IMR-90 (cell line): ENCODE measurements around the gene THBS4. TPM values are rescaled to one million over a fixed set of nuclear protein-coding genes. Genes with fewer than 3 reads are reported as not detected.

Source experiments
- ATAC-seq: fragments of 200-7000 bp; cut with Tn5 transposase; 2 replicates; pipeline ENCODE4 v1.9.1; 2020; ENCODE audit warnings: low read depth, mild to moderate bottlenecking, moderate library complexity
- BruUV-seq: library from RNA; stranded (reverse); fragments of 400-500 nt; replicated peaks from 2 replicates; lab custom pipeline; 2021; lab: Mats Ljungman, UMichigan
- CTCF ChIA-PET: fragments of 300-600 bp; formaldehyde crosslinking; extraction: SDS; loops from one replicate; lab custom pipeline; 2021; ENCODE audit warnings: antibody characterized with exemption; lab: Yijun Ruan, JAX
- POLR2A ChIA-PET: fragments of 300-600 bp; sonication (Branson Sonifier 250); formaldehyde crosslinking; loops from one replicate; lab custom pipeline; 2022; ENCODE audit warnings: antibody characterized with exemption; ENCODE audit not compliant: unreplicated experiment; lab: Charles Lee
- DNase-seq: peaks from one replicate; pipeline ENCODE4 v3.0.0; 2013
- H2AFZ ChIP-seq: replicated peaks from 2 replicates; pipeline ENCODE3; 2013; ENCODE audit warnings: low read length, mild to moderate bottlenecking; ENCODE audit not compliant: poor library complexity
- H2AK5ac ChIP-seq: 2 replicates; pipeline ENCODE4 v1.6.1; 2013; ENCODE audit warnings: low read depth, low read length, inconsistent platforms
- H2AK9ac ChIP-seq: replicated peaks from 2 replicates; pipeline ENCODE3; 2013; ENCODE audit warnings: mild to moderate bottlenecking, low read depth, low read length, moderate library complexity; ENCODE audit not compliant: poor library complexity
- H2BK120ac ChIP-seq: 2 replicates; pipeline ENCODE4 v1.6.1; 2013; ENCODE audit warnings: low read depth, low read length, inconsistent platforms
- H2BK15ac ChIP-seq: 3 replicates; pipeline ENCODE4 v1.6.1; 2013; ENCODE audit warnings: low read depth, low read length, inconsistent platforms
- H2BK20ac ChIP-seq: 2 replicates; pipeline ENCODE4 v1.6.1; 2013; ENCODE audit warnings: low read depth, mild to moderate bottlenecking, inconsistent platforms, low read length, moderate library complexity
- H2BK5ac ChIP-seq: 2 replicates; pipeline ENCODE4 v1.6.1; 2013; ENCODE audit warnings: mild to moderate bottlenecking, low read depth, low read length, inconsistent platforms; ENCODE audit not compliant: poor library complexity, severe bottlenecking
- H3K14ac ChIP-seq: replicated peaks from 2 replicates; pipeline ENCODE4 v1.6.1; 2013; ENCODE audit warnings: low read depth, low read length, inconsistent platforms
- H3K18ac ChIP-seq: 2 replicates; pipeline ENCODE4 v1.6.1; 2013; ENCODE audit warnings: low read depth, low read length, control low read depth
- H3K23ac ChIP-seq: 2 replicates; pipeline ENCODE4 v1.6.1; 2013; ENCODE audit warnings: low read depth, low read length, inconsistent platforms
- H3K27ac ChIP-seq: 2 replicates; pipeline ENCODE4 v1.5.1; 2013; ENCODE audit warnings: mild to moderate bottlenecking, control low read depth, low read length; ENCODE audit not compliant: insufficient read depth
- H3K27me3 ChIP-seq: 2 replicates; pipeline ENCODE4 v1.6.1; 2013; ENCODE audit warnings: low read length; ENCODE audit not compliant: control insufficient read depth, insufficient read depth
- H3K36me3 ChIP-seq: 2 replicates; pipeline ENCODE4 v1.6.1; 2013; ENCODE audit warnings: low read length, mixed read lengths; ENCODE audit not compliant: control insufficient read depth, insufficient read depth
- H3K4ac ChIP-seq: 2 replicates; pipeline ENCODE4 v1.6.1; 2013; ENCODE audit warnings: low read depth, low read length, inconsistent platforms
- H3K4me1 ChIP-seq: 2 replicates; pipeline ENCODE4 v1.6.1; 2013; ENCODE audit warnings: low read length, mixed read lengths; ENCODE audit not compliant: control insufficient read depth, insufficient read depth
- H3K4me2 ChIP-seq: 2 replicates; pipeline ENCODE4 v1.6.1; 2013; ENCODE audit warnings: low read depth, mild to moderate bottlenecking, control low read depth, low read length, moderate library complexity
- H3K4me3 ChIP-seq: 2 replicates; pipeline ENCODE4 v1.5.1; 2013; ENCODE audit warnings: low read depth, mild to moderate bottlenecking, control low read depth, low read length, moderate library complexity; ENCODE audit not compliant: insufficient read depth
- H3K56ac ChIP-seq: 2 replicates; pipeline ENCODE4 v1.6.1; 2013; ENCODE audit warnings: low read length, inconsistent platforms; ENCODE audit not compliant: insufficient read depth; ENCODE audit errors: extremely low read depth
- H3K79me1 ChIP-seq, 2 experiments: 2 replicates each; pipeline ENCODE4 v1.6.1; 2013; ENCODE audit warnings: low read length in 2 of 2, inconsistent platforms in 1 of 2, low read depth in 1 of 2
- H3K9ac ChIP-seq: 2 replicates; pipeline ENCODE4 v1.6.1; 2013; ENCODE audit warnings: low read depth, low read length, control low read depth
- H3K9me1 ChIP-seq: 2 replicates; pipeline ENCODE4 v1.6.1; 2013; ENCODE audit warnings: low read length, inconsistent platforms; ENCODE audit not compliant: insufficient read depth
- H3K9me3 ChIP-seq: 2 replicates; pipeline ENCODE4 v1.6.1; 2013; ENCODE audit warnings: low read length; ENCODE audit not compliant: control insufficient read depth, insufficient read depth
- H4K20me1 ChIP-seq: 2 replicates; pipeline ENCODE4 v1.6.1; 2013; ENCODE audit warnings: low read length, inconsistent platforms; ENCODE audit not compliant: insufficient read depth
- H4K5ac ChIP-seq: 2 replicates; pipeline ENCODE4 v1.6.1; 2013; ENCODE audit warnings: mild to moderate bottlenecking, low read depth, low read length, control low read depth
- H4K8ac ChIP-seq, 2 experiments: 2 replicates each; pipeline ENCODE4 v1.6.1; 2013; ENCODE audit warnings: low read depth in 2 of 2, low read length in 2 of 2, control low read depth in 1 of 2, inconsistent platforms in 1 of 2
- H4K91ac ChIP-seq: 2 replicates; pipeline ENCODE4 v1.6.1; 2013; ENCODE audit warnings: low read depth, low read length, inconsistent platforms; ENCODE audit not compliant: insufficient read depth
- BHLHE40 ChIP-seq: fragments of 150-350 bp; IDR thresholded peaks from 2 replicates; pipeline ENCODE4 v1.6.1; 2016; ENCODE audit warnings: mild to moderate bottlenecking, low read depth, low read length
- CEBPB ChIP-seq: IDR thresholded peaks from 2 replicates; pipeline ENCODE4 v1.6.1; 2012; ENCODE audit warnings: low read depth, low read length, improper control_type of control experiment
- CHD1 ChIP-seq: IDR thresholded peaks from 2 replicates; pipeline ENCODE4 v1.6.1; 2012; ENCODE audit warnings: low read depth, low read length, improper control_type of control experiment
- FOS ChIP-seq: fragments of 150-350 bp; IDR thresholded peaks from 2 replicates; pipeline ENCODE4 v1.6.1; 2016; ENCODE audit warnings: low read depth, low read length
- MAFK ChIP-seq: IDR thresholded peaks from 2 replicates; pipeline ENCODE4 v1.6.1; 2012; ENCODE audit warnings: low read depth, low read length, improper control_type of control experiment
- MAZ ChIP-seq: IDR thresholded peaks from 2 replicates; pipeline ENCODE4 v1.6.1; 2012; ENCODE audit warnings: low read depth, mild to moderate bottlenecking, low read length, improper control_type of control experiment, moderate library complexity, borderline replicate concordance
- MXI1 ChIP-seq: IDR thresholded peaks from 2 replicates; pipeline ENCODE4 v1.6.1; 2012; ENCODE audit warnings: low read depth, mild to moderate bottlenecking, low read length, moderate library complexity, borderline replicate concordance
- NFE2L2 ChIP-seq: fragments of 150-350 bp; IDR thresholded peaks from 2 replicates; pipeline ENCODE4 v1.6.1; 2016; ENCODE audit warnings: low read depth, mild to moderate bottlenecking, low read length
- POLR2A ChIP-seq: IDR thresholded peaks from 2 replicates; pipeline ENCODE4 v1.6.1; 2012; ENCODE audit warnings: mild to moderate bottlenecking, low read depth, low read length
- RAD21 ChIP-seq: IDR thresholded peaks from 2 replicates; pipeline ENCODE4 v1.6.1; 2012; ENCODE audit warnings: low read length, improper control_type of control experiment
- RCOR1 ChIP-seq: IDR thresholded peaks from 2 replicates; pipeline ENCODE4 v1.6.1; 2012; ENCODE audit warnings: mild to moderate bottlenecking, low read length, improper control_type of control experiment; ENCODE audit not compliant: insufficient replicate concordance
- RFX5 ChIP-seq: IDR thresholded peaks from 2 replicates; pipeline ENCODE4 v1.8.0; 2012; ENCODE audit warnings: low read depth, mild to moderate bottlenecking, low read length, moderate library complexity
- SMC3 ChIP-seq: fragments of 150-350 bp; IDR thresholded peaks from 2 replicates; pipeline ENCODE4 v1.6.1; 2016; ENCODE audit warnings: low read depth, mild to moderate bottlenecking, antibody characterized with exemption, low read length, moderate library complexity
- WGBS, 2 experiments: methylation state at CpG; one replicate each; pipeline versions ENCODE4 v1.1.5 to v1.1.7; 2013; ENCODE audit warnings: missing lambda C conversion rate in 2 of 2; ENCODE audit not compliant: insufficient read length in 1 of 2; ENCODE audit errors: extremely low coverage in 2 of 2; 5-methylcytosine and 5-hydroxymethylcytosine counted together
- dilution Hi-C: fragments of 300-500 bp; cut with HindIII; formaldehyde crosslinking; loops from one replicate; pipeline ENCODE4 v1.14.3; 2018; ENCODE audit warnings: low sequenced_read_pairs; ENCODE audit not compliant: unreplicated experiment
- in situ Hi-C: fragments of 300-500 bp; cut with MboI; formaldehyde crosslinking; loops from 3 replicates; pipeline ENCODE4 v1.14.3; 2019; ENCODE audit warnings: low sequenced_read_pairs, inconsistent platforms, mixed read lengths
- intact Hi-C: fragments of 100-400 bp; cut with micrococcal nuclease; formaldehyde crosslinking; loops from 2 replicates; pipeline ENCODE4 v1.10.0; 2022
- polyA plus RNA-seq, 3 experiments: library from polyadenylated mRNA; depleted of rRNA; stranded (reverse); fragments of >200 nt; gene quantifications; 2 replicates each; pipeline ENCODE4 v1.2.3, GENCODE V29; 2012; ENCODE audit warnings: low replicate concordance in 1 of 3
- total RNA-seq: library from RNA; depleted of rRNA; stranded (reverse); fragments of >200 nt; gene quantifications from 2 replicates; pipeline ENCODE4 v1.2.3, GENCODE V29; 2012
- TF ChIP-seq, protein P1 (sequence below): conservative IDR thresholded peaks from 2 replicates; pipeline ENCODE4 v1.5.1; 2012; ENCODE audit warnings: mild to moderate bottlenecking, low read depth, low read length, improper control_type of control experiment
- TF ChIP-seq, protein P2 (sequence below): fragments of 150-350 bp; IDR thresholded peaks from 2 replicates; pipeline ENCODE4 v1.6.1; 2017; ENCODE audit warnings: mild to moderate bottlenecking, antibody characterized with exemption, low read length, low read depth
- TF ChIP-seq, protein P3 (sequence below): fragments of 150-350 bp; IDR thresholded peaks from 2 replicates; pipeline ENCODE4 v1.6.1; 2016; ENCODE audit warnings: low read depth, mild to moderate bottlenecking, low read length, moderate library complexity, borderline replicate concordance

Gene THBS4
- total and polyA plus RNA-seq, 2 of the 4 experiments (the other 2 are of a cell fraction): 0.90 to 0.92 TPM

DNA sequence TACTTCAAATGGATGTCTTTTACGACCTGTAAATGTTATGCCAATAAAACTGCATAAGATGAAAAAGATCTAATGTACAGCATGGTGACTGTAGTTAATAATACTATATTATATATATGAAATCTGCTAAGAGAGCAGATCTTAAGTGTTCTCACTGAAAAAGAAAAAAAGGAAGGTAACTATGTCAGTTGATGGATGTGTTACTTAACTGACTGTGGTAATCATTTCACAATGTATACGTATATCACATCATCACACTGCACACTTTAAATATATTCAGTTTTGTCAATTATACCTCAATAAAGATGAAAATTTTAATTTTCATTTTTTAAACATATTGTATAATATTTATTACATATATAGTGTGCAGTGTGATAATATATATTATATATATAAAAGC is 31.9 kb downstream of the THBS4 start:
- in situ Hi-C loops: no loop called here
- H3K27me3 ChIP-seq: peaks cover 4% of the 10 kb centered on the region; the same call in 1 of the 2 replicates
- H3K27ac ChIP-seq: no peak overlapping the region
- intact Hi-C loops: no loop called here
- no CpG with 5 or more reads among the region's 2 CpGs for WGBS, 2 experiments
- dilution Hi-C loops: no loop called here
- H2AK5ac ChIP-seq: no peak overlapping the region
- H3K4me2 ChIP-seq: no peak overlapping the region
- H3K36me3 ChIP-seq: no peaks in the 10 kb centered on the region
- no peaks in the 10 kb centered on the region for H3K9me1 ChIP-seq
- no peaks in the 10 kb centered on the region for H3K79me1 ChIP-seq
- no peaks in the 10 kb centered on the region for H4K20me1 ChIP-seq
- H2BK5ac ChIP-seq: no peak overlapping the region
- no peak overlapping the region for H3K14ac ChIP-seq
- H3K56ac ChIP-seq: no peak overlapping the region
- BruUV-seq: no TSS peak
- H3K9ac ChIP-seq: no peak overlapping the region
- H4K5ac ChIP-seq: no peak overlapping the region
- no peak overlapping the region for H2BK15ac ChIP-seq
- peaks cover 2% of the 10 kb centered on the region; the same call in 1 of the 2 replicates for H3K4me1 ChIP-seq
- H4K91ac ChIP-seq: no peak overlapping the region
- CTCF ChIA-PET: interaction anchor here (0.5 kb wide), 1 partner anchor 499 kb away, joined by 4 read pairs; no protein-coding TSS in a partner anchor
- DNase-seq (no peak), ATAC-seq (no peak)
- H2BK20ac ChIP-seq: no peak overlapping the region
- H2BK120ac ChIP-seq: no peak overlapping the region
- no peak overlapping the region for H4K8ac ChIP-seq
- POLR2A ChIA-PET: no interaction called here
- H2AK9ac ChIP-seq: no peak overlapping the region
- H3K18ac ChIP-seq: no peak overlapping the region
- H3K23ac ChIP-seq: no peak overlapping the region
- no peak overlapping the region for H3K4me3 ChIP-seq
- H3K9me3 ChIP-seq: no peaks in the 10 kb centered on the region
- H2AFZ ChIP-seq: no peak overlapping the region
- no peak overlapping the region for H3K4ac ChIP-seq
- TF ChIP-seq NFE2L2: no peak
- no peak for TF ChIP-seq CHD1
- TF ChIP-seq RFX5: no peak
- TF ChIP-seq MXI1: no peak
- TF ChIP-seq, protein P1, sequence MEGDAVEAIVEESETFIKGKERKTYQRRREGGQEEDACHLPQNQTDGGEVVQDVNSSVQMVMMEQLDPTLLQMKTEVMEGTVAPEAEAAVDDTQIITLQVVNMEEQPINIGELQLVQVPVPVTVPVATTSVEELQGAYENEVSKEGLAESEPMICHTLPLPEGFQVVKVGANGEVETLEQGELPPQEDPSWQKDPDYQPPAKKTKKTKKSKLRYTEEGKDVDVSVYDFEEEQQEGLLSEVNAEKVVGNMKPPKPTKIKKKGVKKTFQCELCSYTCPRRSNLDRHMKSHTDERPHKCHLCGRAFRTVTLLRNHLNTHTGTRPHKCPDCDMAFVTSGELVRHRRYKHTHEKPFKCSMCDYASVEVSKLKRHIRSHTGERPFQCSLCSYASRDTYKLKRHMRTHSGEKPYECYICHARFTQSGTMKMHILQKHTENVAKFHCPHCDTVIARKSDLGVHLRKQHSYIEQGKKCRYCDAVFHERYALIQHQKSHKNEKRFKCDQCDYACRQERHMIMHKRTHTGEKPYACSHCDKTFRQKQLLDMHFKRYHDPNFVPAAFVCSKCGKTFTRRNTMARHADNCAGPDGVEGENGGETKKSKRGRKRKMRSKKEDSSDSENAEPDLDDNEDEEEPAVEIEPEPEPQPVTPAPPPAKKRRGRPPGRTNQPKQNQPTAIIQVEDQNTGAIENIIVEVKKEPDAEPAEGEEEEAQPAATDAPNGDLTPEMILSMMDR: no peak
- no peak for TF ChIP-seq CEBPB
- TF ChIP-seq, protein P2, sequence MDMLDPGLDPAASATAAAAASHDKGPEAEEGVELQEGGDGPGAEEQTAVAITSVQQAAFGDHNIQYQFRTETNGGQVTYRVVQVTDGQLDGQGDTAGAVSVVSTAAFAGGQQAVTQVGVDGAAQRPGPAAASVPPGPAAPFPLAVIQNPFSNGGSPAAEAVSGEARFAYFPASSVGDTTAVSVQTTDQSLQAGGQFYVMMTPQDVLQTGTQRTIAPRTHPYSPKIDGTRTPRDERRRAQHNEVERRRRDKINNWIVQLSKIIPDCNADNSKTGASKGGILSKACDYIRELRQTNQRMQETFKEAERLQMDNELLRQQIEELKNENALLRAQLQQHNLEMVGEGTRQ: no peak
- TF ChIP-seq MAZ: no peak
- TF ChIP-seq POLR2A: no peak
- no peak for TF ChIP-seq SMC3
- TF ChIP-seq RCOR1: no peak
- TF ChIP-seq RAD21: no peak
- no peak for TF ChIP-seq FOS
- TF ChIP-seq BHLHE40: no peak
- no peak for TF ChIP-seq MAFK
- TF ChIP-seq, protein P3, sequence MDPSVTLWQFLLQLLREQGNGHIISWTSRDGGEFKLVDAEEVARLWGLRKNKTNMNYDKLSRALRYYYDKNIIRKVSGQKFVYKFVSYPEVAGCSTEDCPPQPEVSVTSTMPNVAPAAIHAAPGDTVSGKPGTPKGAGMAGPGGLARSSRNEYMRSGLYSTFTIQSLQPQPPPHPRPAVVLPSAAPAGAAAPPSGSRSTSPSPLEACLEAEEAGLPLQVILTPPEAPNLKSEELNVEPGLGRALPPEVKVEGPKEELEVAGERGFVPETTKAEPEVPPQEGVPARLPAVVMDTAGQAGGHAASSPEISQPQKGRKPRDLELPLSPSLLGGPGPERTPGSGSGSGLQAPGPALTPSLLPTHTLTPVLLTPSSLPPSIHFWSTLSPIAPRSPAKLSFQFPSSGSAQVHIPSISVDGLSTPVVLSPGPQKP: no peak
